HG03565 (cell line): ENCODE measurements around the gene RAB40B.
"Not testable (repeated sequence)": the region's sequence is repeated elsewhere in the genome, so short reads cannot be mapped to it uniquely, and the experiment has no call there.

Experiments
- ATAC-seq: cut with Tn5 transposase; IDR thresholded peaks from one replicate; pipeline ENCODE4 v1.9.1; 2021; ENCODE audit warnings: mild to moderate bottlenecking, moderate library complexity; ENCODE audit not compliant: unreplicated experiment

Gene RAB40B, protein sequence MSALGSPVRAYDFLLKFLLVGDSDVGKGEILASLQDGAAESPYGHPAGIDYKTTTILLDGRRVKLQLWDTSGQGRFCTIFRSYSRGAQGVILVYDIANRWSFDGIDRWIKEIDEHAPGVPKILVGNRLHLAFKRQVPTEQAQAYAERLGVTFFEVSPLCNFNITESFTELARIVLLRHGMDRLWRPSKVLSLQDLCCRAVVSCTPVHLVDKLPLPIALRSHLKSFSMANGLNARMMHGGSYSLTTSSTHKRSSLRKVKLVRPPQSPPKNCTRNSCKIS

GRCh38 chr17:82698065-82698973 lies at the start of gene RAB40B:
Gene RAB40B, minus strand, starts transcription at chr17:82698698. Its CDS starts 102 bp downstream, at chr17:82698596.
- peak; percentile 97 for ATAC-seq

DNA sequence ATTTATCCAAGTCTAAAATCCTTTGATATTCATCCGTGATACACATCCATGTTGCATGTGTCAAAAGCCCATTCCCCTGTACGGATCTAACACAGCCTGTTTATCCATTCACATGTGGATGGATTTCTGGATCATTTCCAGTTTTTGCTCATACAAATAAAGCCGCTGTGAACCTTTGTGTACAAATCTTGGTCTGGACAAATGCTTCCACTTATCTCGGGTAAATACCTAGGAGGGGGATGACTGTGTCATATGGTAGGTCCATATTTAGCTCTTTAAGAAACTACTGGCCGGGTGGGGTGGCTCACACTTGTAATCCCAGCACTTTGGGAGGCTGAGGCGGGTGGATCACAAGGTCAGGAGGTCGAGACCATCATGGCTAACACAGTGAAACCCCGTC lies 47.0 kb upstream of the RAB40B start:
- no peak for ATAC-seq

- not testable (repeated sequence) for ATAC-seq
Measured at GRCh38 chr17:82744736-82745135, 46.2 kb upstream of the RAB40B start.

- no peak for ATAC-seq
Measured at GRCh38 chr17:82743344-82744219, 45.1 kb upstream of the RAB40B start.

DNA sequence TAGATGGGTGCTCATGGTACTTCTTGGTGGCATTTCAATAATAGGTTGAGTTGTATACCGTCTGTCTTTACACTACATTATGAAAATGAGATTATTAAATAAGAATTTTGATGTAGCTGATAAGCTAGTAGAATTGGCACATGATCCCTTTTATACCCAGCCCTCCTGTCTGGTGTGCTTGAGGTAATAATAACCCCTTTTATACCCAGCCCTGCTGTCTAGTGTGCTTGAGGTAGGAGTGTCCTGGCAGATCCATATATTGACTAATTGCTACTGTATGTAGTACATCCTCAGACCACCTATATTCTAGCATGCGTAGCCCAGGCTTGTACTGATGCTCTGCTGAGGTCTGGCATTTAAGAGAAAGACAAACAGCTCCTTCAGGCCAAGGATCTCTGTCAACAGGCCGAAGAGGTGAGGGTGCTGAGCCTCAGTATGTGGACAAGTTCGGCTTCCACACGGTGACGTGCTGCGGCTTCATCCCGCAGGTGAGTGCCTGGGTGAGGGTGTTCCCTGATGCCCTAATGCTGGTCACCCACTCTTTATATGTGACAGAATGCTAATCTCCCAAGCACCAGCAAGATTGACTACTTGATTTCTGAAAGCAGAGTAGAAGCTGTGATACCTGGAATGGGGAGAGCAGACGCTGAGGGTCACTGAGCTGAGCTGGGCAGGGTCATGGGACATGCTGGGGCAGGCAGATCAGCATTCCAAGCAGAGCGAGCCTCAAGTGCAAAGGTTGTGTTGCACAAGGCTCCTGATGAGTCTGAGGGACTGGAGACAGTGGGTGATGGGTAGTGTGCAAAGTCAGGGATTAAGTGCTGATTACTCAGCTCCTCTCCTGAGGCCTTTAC lies 42.6 kb upstream of the RAB40B start:
- ATAC-seq: no peak

DNA sequence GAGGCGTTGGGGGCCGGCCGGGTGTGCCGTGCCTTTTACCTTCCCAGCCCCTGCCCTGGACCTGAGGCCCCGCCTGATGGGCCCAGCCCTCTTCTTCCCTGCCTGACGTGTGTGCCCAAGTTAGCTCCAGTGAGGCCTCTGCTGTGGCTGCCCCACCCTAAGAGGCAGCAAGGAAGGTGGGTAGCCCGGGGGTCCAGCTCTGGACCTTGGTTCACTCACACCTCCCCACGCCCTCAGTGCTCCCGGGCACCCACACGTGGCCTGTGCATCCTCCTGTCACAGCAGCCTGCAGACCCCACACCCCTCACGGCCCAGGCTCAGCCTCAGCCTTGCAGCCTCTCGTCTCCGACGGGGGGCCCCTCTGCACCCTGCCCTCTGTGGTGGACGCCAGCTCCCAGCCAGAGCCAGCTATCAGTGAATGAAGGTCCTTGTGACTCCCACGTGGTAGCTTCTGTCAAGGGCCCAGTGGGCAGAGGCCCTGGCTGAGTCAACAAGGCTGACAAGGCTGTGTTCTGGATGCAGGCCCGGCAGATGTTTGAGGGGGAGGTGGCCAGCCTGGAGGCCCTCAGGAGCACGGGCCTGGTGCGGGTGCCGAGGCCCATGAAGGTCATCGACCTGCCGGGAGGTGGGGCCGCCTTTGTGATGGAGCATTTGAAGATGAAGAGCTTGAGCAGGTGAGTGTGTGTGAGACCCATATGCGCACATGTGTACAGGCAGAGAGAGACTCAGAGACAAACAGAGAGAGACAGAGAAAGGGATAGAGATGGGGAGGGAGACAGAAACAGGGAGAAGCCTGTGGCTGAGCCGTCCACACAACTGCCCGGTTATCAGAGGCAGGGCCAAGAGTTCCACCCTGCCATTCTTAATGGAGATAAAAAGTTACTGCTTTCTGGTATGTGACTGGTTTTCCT lies 39.7 kb upstream of the RAB40B start:
- no peak for ATAC-seq

DNA sequence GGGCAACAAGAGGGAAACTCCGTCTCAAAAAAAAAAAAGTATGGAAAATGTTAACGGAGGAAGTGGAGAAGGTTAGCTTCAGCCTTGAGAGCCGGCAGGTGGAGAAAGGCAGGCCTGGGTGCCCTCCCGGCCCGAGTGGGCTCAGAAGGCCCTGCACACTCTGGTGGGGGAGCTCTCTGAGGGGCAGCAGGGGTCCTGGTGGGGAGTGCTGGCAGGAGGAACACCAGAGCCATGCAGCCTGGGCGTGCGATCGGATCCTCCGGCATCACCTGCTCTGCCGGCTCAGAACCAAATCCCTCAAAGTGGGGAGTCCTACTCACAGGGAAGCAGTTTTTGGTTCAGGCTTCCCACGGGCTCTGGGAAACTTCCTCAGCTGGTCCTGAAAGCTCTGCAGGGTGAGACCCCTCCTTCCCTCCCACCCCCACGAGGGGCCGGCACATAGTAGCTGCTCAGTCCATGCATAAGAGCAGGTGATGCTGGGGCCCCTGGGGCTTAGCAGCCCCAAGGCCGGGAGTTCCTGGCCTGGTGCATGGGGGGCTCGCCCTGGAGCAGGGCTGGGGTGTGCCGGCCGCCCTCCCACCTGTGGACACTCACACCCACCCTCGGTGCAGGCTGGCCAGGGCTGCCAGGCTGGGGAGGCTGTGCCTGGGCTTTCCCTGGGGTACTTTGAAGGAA lies 38.1 kb upstream of the RAB40B start:
- ATAC-seq: no peak

- ATAC-seq: no peak
Measured at GRCh38 chr17:82734987-82735866, 36.7 kb upstream of the RAB40B start, which contains the start of gene FN3K. Gene FN3K, plus strand, starts transcription at chr17:82735615. Its CDS starts 22 bp downstream, at chr17:82735637.

GRCh38 chr17:82732118-82732743 lies 33.7 kb upstream of the RAB40B start:
- no peak for ATAC-seq

- ATAC-seq: no peak
Measured at GRCh38 chr17:82729479-82730260, 31.2 kb upstream of the RAB40B start.

GRCh38 chr17:82726427-82726826 lies 27.9 kb upstream of the RAB40B start:
- no peak for ATAC-seq

DNA sequence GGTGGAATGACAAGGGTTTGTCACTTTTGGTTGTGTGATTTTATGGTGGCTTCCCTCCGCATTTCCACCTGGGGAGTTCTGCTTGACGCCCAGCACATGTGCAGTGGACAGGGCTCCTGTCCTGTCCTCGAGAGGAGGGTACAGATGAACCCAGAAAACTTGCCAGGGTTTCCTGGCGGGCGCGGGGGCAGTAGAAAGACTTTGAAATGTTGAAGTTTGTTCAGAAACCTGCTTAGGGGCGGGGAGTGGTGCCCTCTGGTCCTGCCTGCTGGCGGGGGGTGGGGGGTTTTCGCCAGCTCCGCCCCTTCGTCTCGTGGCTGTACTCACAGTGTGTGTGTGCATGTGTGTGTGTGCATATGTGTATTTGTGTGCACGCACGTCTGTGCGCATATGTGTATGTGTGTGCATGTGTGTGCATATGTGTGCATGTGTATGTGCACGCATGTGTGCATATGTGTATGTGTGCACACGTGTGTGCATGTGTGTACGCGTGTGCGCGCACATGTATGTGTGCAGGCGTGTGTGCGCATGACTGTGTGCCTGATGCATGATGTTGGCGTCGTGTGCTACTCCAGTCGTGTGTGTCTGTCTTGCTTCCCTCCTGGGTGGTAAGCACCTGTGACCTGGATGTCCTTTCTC lies 24.8 kb upstream of the RAB40B start:
- ATAC-seq: no peak

DNA sequence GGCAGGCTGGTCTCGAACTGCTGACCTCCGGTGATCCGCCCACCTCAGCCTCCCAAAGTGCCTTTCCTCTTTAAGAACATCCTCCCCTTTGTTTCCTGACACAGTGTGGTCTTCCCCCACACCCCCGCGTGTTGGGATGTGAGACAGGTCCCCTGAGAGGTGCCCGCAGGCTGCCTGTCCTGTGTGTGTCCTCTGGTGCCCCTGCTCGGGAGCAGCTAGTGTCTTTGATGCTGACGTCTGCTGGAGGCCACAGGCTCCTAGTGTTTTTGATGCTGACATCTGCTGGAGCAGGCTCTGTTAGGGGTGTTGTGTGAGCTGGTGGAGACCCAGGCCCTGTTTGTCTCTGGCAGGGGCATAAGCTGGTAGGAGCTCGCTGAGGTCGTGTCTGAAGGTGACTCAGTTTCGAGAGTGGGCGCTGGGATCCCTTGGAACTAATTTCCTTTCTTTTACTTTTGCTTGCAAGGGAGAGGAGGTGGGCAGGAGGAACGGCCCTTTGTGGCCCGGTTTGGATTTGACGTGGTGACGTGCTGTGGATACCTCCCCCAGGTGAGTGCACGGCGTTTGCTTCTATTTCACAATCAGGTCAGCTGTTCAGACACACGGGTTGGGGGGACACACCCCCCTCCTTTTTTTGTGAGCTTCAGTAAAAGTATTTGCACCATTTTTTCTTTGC lies 24.0 kb upstream of the RAB40B start:
- ATAC-seq: no peak

DNA sequence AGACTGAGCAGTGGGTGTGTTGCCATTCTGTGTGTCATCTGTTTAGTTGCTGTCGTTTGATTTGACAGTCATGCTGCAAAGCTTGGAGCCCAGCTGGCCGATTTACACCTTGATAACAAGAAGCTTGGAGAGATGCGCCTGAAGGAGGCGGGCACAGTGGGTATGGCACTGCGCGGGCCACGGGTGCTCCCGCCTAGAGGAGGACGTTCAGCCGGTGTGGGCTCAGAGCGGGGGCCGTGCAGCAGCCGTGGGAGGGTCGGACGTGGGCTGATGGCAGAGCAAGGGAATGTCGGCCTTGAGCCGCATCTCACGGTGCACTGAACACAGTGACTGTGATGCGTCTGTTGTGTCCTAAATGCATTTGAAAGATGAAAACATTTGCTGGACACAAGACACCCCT lies 21.7 kb upstream of the RAB40B start:
- no peak for ATAC-seq

GRCh38 chr17:82718986-82719685 lies 20.6 kb upstream of the RAB40B start:
- no peak for ATAC-seq
